B cell (primary cell): Measurements from ENCODE around the gene SLC1A5.

ENCODE experiments used
- CTCF ChIP-seq: fragments of 200-600 bp; IDR thresholded peaks from one replicate; pipeline ENCODE4 v1.8.0; 2022; ENCODE audit warnings: antibody characterized with exemption, mild to moderate bottlenecking
- EZH2 ChIP-seq: IDR thresholded peaks from 2 replicates; pipeline ENCODE4 v1.6.1; 2012; ENCODE audit warnings: borderline replicate concordance, low read depth, mild to moderate bottlenecking, moderate library complexity, low read length; ENCODE audit not compliant: insufficient read depth, poor library complexity, severe bottlenecking

- TF ChIP-seq CTCF (no peak), EZH2 (no peak)
Observed at GRCh38 chr19:46782355-46783019, 5.9 kb downstream of the SLC1A5 start.
